HEK293 (cell line): ENCODE results near the gene PEX10.

Experiments
- BCL11B ChIP-seq: fragments of 450-650 bp; formaldehyde crosslinking; IDR thresholded peaks from 2 replicates; pipeline ENCODE4 v1.5.1; 2016; ENCODE audit warnings: low read depth, missing biosample characterization, missing genetic modification characterization
- GLIS2 ChIP-seq: fragments of 450-650 bp; formaldehyde crosslinking; IDR thresholded peaks from 2 replicates; pipeline ENCODE4 v1.5.1; 2016; ENCODE audit warnings: missing biosample characterization, missing genetic modification characterization
- KLF1 ChIP-seq: fragments of 450-650 bp; formaldehyde crosslinking; IDR thresholded peaks from 2 replicates; pipeline ENCODE4 v1.5.1; 2016; ENCODE audit warnings: missing biosample characterization, missing genetic modification characterization
- ZBTB1 ChIP-seq: fragments of 450-650 bp; formaldehyde crosslinking; IDR thresholded peaks from 2 replicates; pipeline ENCODE4 v1.5.1; 2016; ENCODE audit warnings: missing biosample characterization, missing genetic modification characterization
- ZBTB20 ChIP-seq: fragments of 450-650 bp; formaldehyde crosslinking; IDR thresholded peaks from 2 replicates; pipeline ENCODE4 v1.5.1; 2016; ENCODE audit warnings: missing biosample characterization, missing genetic modification characterization
- ZEB2 ChIP-seq: fragments of 450-650 bp; formaldehyde crosslinking; IDR thresholded peaks from 2 replicates; pipeline ENCODE4 v1.5.1; 2016; ENCODE audit warnings: missing biosample characterization, missing genetic modification characterization
- ZNF175 ChIP-seq: fragments of 450-650 bp; formaldehyde crosslinking; IDR thresholded peaks from 2 replicates; pipeline ENCODE4 v1.5.1; 2016; ENCODE audit warnings: missing biosample characterization, missing genetic modification characterization
- ZNF37A ChIP-seq: fragments of 450-650 bp; IDR thresholded peaks from 2 replicates; pipeline ENCODE4 v1.5.1; 2018; ENCODE audit warnings: missing biosample characterization, missing genetic modification characterization
- ZNF670 ChIP-seq: fragments of 450-650 bp; formaldehyde crosslinking; IDR thresholded peaks from 2 replicates; pipeline ENCODE4 v1.5.1; 2016; ENCODE audit warnings: missing biosample characterization, missing genetic modification characterization, low read depth
- ZNF830 ChIP-seq: fragments of 450-650 bp; IDR thresholded peaks from 2 replicates; pipeline ENCODE4 v1.5.0; 2018; ENCODE audit warnings: missing biosample characterization, missing genetic modification characterization, low read depth, mild to moderate bottlenecking, moderate library complexity
- TF ChIP-seq, protein P1 (sequence below): fragments of 450-650 bp; formaldehyde crosslinking; IDR thresholded peaks from 2 replicates; pipeline ENCODE4 v1.5.1; 2016; ENCODE audit warnings: missing biosample characterization, missing genetic modification characterization, low read depth
- TF ChIP-seq, protein P2 (sequence below): fragments of 450-650 bp; IDR thresholded peaks from 2 replicates; pipeline ENCODE4 v1.5.1; 2018; ENCODE audit warnings: missing biosample characterization, missing genetic modification characterization
- TF ChIP-seq, protein P3 (sequence below): fragments of 450-650 bp; formaldehyde crosslinking; IDR thresholded peaks from 2 replicates; pipeline ENCODE4 v1.5.1; 2016; ENCODE audit warnings: missing biosample characterization, missing genetic modification characterization

DNA sequence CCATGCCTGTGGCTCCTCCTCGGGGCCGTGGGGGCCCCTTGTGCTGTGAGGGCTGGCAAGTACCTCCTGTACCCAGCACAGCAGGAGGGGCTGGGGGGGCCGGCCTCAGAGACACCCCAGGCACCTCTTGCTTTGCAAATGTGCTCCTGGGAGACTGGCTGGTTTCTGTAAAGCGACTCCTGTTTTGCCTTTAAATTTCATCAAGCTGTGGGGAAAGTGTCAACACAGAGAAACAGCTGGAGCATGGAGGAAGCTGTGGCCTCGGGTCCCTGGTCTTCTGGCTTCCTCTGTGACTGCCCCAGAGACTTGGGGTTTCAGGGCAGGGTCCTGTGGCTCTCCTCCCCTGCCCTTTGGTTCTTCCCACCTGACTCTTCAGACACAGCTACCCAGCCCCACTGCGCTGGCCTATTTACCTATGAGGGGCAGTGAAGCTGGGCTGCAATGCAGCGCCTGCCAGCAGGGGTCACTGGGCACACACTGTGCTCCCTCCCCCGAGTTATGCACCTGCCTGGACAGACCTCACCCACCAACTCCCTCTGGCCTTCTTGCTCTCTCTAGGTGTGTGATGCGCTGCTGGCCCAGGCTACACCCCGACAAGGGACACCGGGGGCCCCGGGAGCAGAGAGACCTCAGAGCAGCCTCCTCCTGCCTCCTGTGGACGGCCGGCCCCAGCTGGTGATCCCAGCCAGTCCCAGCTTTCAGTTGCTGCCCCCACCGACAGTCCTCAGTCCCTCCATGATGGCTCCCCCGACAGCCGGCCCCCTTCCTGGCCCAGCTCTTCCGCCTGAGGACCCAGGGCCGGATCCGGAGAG, 17.6 kb upstream of the PEX10 start:
- TF ChIP-seq, protein P1, sequence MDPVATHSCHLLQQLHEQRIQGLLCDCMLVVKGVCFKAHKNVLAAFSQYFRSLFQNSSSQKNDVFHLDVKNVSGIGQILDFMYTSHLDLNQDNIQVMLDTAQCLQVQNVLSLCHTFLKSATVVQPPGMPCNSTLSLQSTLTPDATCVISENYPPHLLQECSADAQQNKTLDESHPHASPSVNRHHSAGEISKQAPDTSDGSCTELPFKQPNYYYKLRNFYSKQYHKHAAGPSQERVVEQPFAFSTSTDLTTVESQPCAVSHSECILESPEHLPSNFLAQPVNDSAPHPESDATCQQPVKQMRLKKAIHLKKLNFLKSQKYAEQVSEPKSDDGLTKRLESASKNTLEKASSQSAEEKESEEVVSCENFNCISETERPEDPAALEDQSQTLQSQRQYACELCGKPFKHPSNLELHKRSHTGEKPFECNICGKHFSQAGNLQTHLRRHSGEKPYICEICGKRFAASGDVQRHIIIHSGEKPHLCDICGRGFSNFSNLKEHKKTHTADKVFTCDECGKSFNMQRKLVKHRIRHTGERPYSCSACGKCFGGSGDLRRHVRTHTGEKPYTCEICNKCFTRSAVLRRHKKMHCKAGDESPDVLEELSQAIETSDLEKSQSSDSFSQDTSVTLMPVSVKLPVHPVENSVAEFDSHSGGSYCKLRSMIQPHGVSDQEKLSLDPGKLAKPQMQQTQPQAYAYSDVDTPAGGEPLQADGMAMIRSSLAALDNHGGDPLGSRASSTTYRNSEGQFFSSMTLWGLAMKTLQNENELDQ (tag by site-specific recombination), result no peak
- TF ChIP-seq GLIS2 (tag by site-specific recombination), result no peak
- no peak for TF ChIP-seq ZBTB1 (tag by site-specific recombination)
- no peak for TF ChIP-seq ZBTB20
- no peak for TF ChIP-seq BCL11B (tag by site-specific recombination)
- no peak for TF ChIP-seq ZNF37A (tag by site-specific recombination)
- TF ChIP-seq, protein P2, sequence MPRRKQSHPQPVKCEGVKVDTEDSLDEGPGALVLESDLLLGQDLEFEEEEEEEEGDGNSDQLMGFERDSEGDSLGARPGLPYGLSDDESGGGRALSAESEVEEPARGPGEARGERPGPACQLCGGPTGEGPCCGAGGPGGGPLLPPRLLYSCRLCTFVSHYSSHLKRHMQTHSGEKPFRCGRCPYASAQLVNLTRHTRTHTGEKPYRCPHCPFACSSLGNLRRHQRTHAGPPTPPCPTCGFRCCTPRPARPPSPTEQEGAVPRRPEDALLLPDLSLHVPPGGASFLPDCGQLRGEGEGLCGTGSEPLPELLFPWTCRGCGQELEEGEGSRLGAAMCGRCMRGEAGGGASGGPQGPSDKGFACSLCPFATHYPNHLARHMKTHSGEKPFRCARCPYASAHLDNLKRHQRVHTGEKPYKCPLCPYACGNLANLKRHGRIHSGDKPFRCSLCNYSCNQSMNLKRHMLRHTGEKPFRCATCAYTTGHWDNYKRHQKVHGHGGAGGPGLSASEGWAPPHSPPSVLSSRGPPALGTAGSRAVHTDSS (tag by site-specific recombination), result no peak
- TF ChIP-seq, protein P3, sequence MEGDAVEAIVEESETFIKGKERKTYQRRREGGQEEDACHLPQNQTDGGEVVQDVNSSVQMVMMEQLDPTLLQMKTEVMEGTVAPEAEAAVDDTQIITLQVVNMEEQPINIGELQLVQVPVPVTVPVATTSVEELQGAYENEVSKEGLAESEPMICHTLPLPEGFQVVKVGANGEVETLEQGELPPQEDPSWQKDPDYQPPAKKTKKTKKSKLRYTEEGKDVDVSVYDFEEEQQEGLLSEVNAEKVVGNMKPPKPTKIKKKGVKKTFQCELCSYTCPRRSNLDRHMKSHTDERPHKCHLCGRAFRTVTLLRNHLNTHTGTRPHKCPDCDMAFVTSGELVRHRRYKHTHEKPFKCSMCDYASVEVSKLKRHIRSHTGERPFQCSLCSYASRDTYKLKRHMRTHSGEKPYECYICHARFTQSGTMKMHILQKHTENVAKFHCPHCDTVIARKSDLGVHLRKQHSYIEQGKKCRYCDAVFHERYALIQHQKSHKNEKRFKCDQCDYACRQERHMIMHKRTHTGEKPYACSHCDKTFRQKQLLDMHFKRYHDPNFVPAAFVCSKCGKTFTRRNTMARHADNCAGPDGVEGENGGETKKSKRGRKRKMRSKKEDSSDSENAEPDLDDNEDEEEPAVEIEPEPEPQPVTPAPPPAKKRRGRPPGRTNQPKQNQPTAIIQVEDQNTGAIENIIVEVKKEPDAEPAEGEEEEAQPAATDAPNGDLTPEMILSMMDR (tag by site-specific recombination), result peak; percentile 28; the same call in 1 of the 2 replicates
- no peak for TF ChIP-seq ZEB2 (tag by site-specific recombination)
- TF ChIP-seq KLF1, result no peak
- no peak for TF ChIP-seq ZNF830
- no peak for TF ChIP-seq ZNF670 (tag by site-specific recombination)
- no peak for TF ChIP-seq ZNF175
